T-helper 2 cell (primary cell): ENCODE measurements around the gene PTPN6.

Experiments
- DNase-seq, 5 experiments: peaks; one replicate each; pipeline versions ENCODE4 v3.0.0 to v3.0.0-alpha.2; 2012 to 2022

Gene PTPN6

DNA sequence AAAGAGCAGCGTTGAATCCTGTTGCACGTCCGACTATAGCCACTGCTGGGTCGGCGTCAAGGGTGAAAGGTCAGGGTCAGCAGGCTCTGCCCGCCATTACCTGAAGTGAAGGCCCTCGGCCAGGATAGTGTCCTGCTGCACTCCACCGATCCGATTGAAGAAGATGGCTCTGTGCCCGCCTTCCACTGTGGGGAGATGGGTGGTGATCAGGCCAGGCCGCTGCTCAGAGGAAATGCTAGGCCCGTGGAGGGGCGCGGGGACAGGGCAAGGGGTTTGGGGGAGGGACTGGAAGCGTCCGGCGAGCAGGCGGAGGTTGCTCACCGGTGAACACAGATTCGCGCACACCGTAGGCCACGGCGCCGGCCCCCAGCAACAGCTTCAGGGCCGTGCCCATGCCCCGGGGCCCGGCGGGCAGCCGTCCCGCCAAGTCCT lies 19.0 kb downstream of the PTPN6 start:
- no peak for DNase-seq

- no peak for DNase-seq
Observed at GRCh38 chr12:6974180-6974579, 23.0 kb downstream of the PTPN6 start.

- DNase-seq, result no peak
Observed at GRCh38 chr12:6975297-6976032, 24.3 kb downstream of the PTPN6 start.

GRCh38 chr12:6977653-6978052 lies 26.5 kb downstream of the PTPN6 start:
- no peak for DNase-seq

DNA sequence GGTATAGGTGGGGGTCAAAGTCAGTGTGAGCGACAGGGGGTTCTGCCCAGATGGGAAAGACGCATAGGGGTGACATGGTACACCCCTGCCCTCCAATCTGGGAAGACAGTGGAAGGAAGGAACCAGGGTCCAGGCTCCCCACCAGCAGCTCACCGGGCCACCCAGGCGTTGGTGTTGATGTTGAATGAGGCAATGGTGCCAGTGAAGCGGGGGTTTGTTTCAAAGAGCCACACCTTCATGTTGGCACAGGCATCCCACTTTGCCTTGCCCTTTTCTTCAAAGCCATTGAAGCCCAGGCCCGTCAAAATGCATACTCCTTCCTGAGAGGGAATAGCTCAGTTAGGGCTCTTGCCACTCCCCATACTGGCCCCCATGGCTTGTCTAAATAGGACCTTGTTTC lies 27.0 kb downstream of the PTPN6 start:
- DNase-seq, result no peak

DNA sequence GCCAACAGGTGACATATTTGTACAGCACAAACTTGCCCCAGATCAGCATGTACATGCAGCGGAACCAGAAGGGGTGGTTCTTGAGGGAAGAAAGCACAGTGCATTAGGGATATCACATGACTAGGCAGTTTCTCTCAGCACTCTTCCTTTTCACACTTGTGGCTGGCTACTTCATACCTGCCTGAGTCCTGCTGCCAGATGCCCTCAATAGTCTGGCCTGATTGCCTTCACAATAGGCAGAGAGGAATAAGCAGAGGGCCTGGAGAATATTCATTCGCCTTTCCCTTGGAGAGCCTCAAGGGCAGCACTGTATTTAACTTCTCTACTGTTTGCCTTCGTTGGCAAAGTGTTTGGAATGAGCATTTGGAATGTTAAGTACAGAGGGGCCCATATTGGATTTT lies 27.5 kb downstream of the PTPN6 start:
- DNase-seq, result no peak

- DNase-seq, result no peak
Observed at GRCh38 chr12:6979021-6979420, 27.9 kb downstream of the PTPN6 start.

GRCh38 chr12:6979453-6979852 lies 28.3 kb downstream of the PTPN6 start:
- no peak for DNase-seq

DNA sequence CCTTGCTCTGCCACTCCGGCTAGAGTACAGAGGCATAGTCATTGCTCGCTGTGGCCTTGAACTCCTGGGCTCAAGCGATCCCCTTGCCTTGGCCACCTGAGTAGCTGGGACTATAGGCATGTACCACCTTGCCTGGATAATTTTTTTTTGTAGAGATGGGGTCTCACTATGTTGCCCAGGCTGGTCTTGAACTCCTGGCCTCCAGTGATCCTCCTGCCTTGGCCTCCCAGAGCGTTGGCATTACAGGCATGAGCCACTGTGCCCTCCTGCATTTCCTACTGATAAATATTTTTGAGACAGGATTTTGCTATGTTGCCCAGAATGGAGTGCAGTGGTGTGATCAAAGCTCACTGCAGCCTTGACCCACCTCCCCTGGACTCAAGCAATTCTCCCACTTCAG lies 28.9 kb downstream of the PTPN6 start:
- no peak for DNase-seq

DNA sequence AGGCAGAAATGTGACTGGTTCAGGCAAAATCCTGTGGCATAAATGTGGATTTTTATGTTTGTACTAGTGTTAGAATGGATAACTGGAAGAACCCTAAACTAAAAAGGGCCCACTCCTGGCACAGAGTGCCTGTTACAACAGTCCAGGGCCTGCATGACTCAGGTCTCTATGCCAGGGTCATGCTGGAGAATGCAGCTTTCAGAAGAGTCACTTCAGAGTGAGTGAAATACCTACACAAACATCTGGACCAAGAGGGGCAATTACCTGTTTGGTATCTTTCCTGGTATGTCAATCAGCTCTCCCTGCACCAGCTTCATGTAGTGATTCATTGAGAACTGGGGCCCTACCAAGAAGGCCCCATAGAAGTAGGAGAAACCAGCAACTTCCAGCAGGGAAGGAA lies 29.6 kb downstream of the PTPN6 start:
- no peak for DNase-seq

DNA sequence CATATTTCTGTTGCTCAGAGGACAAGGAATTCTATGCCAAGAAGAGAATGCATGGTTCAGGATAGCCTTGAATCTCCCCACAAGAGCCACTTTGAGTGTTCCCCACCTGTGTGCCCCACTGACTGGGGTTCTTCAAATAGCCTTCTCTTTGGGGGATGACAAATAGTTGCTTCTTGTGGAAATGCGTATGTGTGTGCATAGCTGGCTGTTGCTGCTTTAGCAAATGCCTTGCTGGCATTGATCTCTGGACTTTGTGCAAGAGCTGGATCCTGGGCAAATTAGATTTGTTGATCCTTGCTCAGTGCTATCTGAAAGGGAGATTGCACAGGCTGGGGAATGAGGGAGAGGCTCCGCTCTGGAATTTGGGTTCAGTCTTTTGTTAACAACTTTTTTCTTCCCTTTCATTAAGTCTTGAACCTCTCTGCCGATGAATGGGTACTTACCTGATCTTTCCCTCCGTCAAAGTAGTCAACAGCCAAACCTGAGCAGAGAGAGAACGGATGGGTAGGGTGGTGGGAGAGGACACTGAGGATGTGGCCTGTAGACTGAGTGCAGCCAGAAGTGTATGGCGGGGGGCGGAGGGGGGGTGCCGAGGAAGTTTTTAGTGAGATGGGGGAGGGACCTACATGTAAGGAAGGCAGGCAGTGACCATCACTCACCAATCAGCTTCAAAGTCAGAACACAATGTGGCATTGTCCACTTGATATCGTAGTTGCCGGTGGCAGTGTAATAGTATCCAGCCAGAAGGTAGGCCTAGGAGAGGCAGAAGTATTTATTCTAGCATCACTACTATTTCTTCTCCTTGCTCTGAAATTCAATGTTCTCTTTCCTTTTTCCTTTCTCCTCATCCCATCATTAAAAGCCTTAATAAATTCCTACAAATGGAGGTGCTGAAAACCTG lies 30.2 kb downstream of the PTPN6 start:
- DNase-seq, result no peak

- DNase-seq, result no peak
Observed at GRCh38 chr12:6982532-6982931, 31.4 kb downstream of the PTPN6 start.

- no peak for DNase-seq
Observed at GRCh38 chr12:6987956-6988553, 36.9 kb downstream of the PTPN6 start.

GRCh38 chr12:6996040-6996441 lies 44.9 kb downstream of the PTPN6 start:
- no peak for DNase-seq

GRCh38 chr12:6998715-6999451 lies 47.7 kb downstream of the PTPN6 start:
- no peak for DNase-seq

DNA sequence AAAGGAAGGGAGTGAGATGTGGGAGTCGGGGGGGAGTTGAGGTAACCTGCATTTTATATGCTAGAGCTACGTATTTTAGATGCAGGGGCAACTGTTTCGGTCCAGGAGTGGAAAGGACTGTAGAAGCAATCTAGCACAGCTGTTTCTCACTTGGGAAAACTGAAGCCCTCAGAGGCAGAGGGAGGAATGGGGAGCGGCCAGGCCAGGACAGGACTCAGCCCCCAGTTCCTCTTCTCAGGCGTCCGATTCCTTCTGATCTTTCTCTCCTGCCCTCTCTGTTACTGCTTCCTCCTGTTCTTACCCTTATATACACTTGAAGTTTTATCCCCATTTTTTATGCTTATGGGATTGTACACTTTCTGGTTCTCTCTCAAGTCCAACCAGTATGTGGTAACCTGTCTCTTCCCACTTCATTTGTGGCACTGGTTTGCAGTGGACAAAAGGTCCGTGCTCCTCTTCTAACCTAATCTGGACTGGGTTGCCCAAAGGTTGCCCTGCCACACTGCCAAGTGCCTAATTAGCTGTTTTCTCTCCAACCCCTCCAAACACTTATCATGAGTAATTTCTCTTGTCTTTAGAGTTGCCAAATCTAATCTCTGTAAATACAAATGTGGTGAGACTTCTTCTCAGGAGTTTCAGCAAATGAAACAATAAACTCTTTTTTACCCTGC lies 50.9 kb downstream of the PTPN6 start:
- no peak for DNase-seq

DNA sequence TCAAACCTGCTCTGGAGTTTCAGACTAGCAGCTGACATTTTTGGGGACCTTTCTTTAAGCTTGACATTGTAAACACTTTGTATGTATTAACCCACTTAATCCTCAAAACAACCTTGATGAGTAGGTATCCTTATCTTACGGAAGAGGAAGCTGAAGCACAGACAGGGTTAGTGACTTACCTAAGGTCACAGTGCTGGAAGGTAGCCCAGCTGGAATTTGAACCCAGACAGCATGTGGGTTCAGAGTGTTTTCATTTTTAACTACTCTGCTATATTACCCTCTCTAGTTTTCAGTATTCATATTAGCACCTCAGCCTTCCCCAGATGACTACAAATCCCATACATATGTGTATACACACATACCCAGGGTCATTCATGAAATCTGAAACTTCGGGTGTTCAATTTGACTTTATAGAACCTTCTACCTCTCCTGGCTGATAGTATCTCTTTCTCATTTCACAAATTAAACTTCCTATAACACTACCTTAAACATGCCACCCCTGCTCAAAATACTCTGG lies 53.2 kb downstream of the PTPN6 start:
- DNase-seq, result peak in 1 of 5 experiments; percentile 5

DNA sequence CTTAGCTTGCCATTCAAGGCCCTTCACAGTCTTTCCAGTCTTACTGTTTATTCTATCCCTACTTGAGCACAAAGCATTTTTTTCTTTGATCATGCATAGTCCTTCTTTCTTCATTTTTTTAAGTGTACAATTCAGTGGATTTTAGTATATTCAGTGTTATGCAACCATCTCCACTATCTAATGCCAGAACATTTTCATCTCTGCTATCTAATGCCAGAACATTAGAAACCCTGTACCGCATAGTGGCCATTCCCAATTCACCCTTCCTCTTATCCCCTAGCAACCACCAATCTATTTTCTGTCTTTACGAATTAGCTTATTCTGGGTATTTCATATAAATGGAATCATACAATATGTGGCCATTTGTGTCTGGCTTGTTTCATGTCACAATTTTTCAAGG lies 53.7 kb downstream of the PTPN6 start:
- no peak for DNase-seq

- no peak for DNase-seq
Observed at GRCh38 chr12:7005311-7005710, 54.2 kb downstream of the PTPN6 start.

DNA sequence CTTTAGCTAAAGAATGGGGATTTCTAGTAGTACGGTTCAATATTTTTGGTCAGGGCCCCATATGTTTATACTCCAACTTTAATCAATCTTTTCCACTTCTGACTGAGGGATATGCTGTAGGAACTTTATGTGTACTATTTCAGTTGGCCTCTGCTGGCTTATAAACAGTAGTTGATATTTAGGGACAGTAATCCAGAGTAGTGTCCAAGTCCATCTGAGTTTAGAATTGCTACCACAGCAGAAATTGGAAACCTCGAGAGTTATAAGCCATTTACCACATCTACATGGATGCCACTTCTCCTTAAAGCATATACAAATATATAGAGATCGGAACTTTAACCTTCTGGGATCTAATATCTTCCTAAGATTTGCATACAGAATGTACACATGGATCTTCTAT lies 55.5 kb downstream of the PTPN6 start:
- no peak for DNase-seq

DNA sequence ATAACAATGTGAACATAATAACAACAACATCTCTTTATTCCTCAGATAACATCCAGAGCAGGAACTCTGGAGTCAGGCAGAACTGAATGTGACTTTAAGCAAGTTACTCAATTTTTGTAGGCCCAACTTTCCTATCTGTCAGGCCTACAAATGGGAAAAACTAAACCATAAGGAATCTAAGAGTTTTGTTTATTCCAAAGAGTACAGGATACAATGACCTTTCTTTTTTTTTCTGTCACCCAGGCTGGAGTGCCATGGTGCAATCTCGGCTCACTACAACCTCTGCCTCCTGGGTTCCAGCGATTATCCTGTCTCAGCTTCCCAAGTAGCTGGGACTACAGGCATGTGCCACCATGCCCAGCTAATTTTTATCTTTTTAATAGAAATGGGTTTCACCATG lies 57.7 kb downstream of the PTPN6 start:
- no peak for DNase-seq

DNA sequence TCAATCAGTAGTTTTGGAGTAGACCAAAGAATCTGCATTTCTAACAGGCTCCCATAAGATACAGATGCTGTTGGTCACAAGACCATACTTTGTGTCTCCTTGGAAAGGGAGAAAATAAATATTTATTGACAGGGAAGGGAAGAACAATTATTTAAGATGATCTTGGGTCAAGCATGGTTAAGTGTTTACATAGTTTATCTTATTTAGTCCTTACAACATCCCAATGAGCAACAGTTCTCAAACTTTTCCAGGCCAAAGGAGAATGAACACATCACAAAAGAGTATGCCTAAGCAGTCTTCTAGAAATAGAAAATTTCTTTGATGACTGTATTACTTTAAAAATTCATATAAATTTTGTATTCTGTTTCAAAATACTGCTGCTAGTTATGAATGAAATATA lies 58.4 kb downstream of the PTPN6 start:
- no peak for DNase-seq
